Posterior vena cava (tissue), 2 donors: Measurements from ENCODE around the gene GFPT1. TPM values are rescaled to one million over a fixed set of nuclear protein-coding genes. Genes with fewer than 3 reads are reported as not detected.

Experiments
- DNase-seq: peaks from one replicate; pipeline ENCODE4 v3.0.0-alpha.2; 2020; ENCODE audit warnings: low spot score
- intact Hi-C, 2 donors: fragments of 100-400 bp; cut with DNase I; formaldehyde crosslinking; loops; one replicate each; pipeline versions ENCODE4 v1.14.1 to v1.14.2; 2022 to 2023
- total RNA-seq, 2 donors: library from RNA; stranded (reverse); fragmentation: NEBNext Ultra II Directional; extraction: Animal tissue kit (Norgen Biotek cat#: 25700); gene quantifications; one replicate each; pipeline ENCODE4 v1.2.1, GENCODE V29; 2021
- donor health status: DM: yes; HTN: yes; CAD: no.
- donor health status: DM: yes; HTN: yes; CAD: no.

The GFPT1 gene
- total RNA-seq, 2 donors from 2014 or later, result 45.6 to 75.8 TPM

DNA sequence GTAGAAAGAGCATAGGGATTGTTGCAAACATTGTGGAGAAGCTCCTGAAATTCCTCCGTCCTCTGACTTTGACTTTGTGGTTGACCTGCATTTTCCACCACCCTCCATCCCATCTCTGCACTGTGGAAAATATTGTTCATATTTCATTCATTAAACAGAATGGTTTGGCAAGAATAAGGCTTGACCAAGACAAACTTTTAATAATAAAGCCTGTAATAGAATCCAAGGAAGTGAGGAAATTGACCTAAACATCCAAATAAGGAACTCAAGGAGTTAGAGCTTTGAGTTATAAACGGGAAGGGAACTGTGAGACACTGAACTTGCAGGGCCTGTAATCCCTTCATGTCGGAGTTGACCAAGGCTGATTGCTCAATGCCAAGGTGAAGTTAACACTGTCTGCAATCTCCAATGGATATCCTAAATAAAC is 115.2 kb downstream of the GFPT1 start:
- intact Hi-C loops, result no loop called here
- no peak for DNase-seq

Other genes with a start within 250 kb of the GFPT1 start
- gene NFU1, start 50.2 kb upstream of the GFPT1 start, total RNA-seq, result 10 to 100 TPM; 35.3 to 44.0 TPM